Measurements from ENCODE around the gene SCUBE2. TPM values are rescaled to one million over a fixed set of nuclear protein-coding genes. Genes with fewer than 3 reads are reported as not detected.

Gene SCUBE2
- total RNA-seq, 1 donor from 2014 or later: 36.3 TPM

- intact Hi-C loops (cut with DNase I): no loop called here
- no peaks in the 10 kb centered on the region for H3K36me3 ChIP-seq
- H3K4me1 ChIP-seq: no peaks in the 10 kb centered on the region
- no peaks in the 10 kb centered on the region for H3K27me3 ChIP-seq
- DNase-seq (ENCODE audit: extremely low spot score in 2 of 2): no peak
- H3K27ac ChIP-seq: no peak overlapping the region
- no peak for TF ChIP-seq CTCF (IDR thresholded peaks at IDR 0.05)
- no peak overlapping the region for H3K4me3 ChIP-seq
- H3K9me3 ChIP-seq: no peaks in the 10 kb centered on the region
Observed at GRCh38 chr11:9040410-9040809, 51.0 kb downstream of the SCUBE2 start.

- Histone ChIP-seq H3K27ac (no peak overlapping the region), H3K9me3 (no peaks in the 10 kb centered on the region)
- intact Hi-C loops (cut with DNase I): no loop called here
Observed at GRCh38 chr11:9039863-9040262, 51.5 kb downstream of the SCUBE2 start.

GRCh38 chr11:9039198-9039597 is 52.2 kb downstream of the SCUBE2 start:
- H3K4me3 ChIP-seq: no peak overlapping the region
- intact Hi-C loops (cut with DNase I): no loop called here
- H3K27ac ChIP-seq: no peak overlapping the region
- H3K36me3 ChIP-seq: no peaks in the 10 kb centered on the region
- H3K27me3 ChIP-seq: no peaks in the 10 kb centered on the region
- H3K9me3 ChIP-seq: no peaks in the 10 kb centered on the region
- no peaks in the 10 kb centered on the region for H3K4me1 ChIP-seq
- TF ChIP-seq CTCF (IDR thresholded peaks at IDR 0.05) (no peak), POLR2A (IDR thresholded peaks at IDR 0.05) (no peak), POLR2AphosphoS5 (IDR thresholded peaks at IDR 0.05; ENCODE audit: insufficient read depth in 1 of 2, low read depth in 1 of 2) (no peak)
- no peak for DNase-seq (ENCODE audit: extremely low spot score in 2 of 2)

More at GRCh38 chr11:9039863-9040262, 51.5 kb downstream of the SCUBE2 start:
- H3K4me1 ChIP-seq: no peaks in the 10 kb centered on the region
- no peaks in the 10 kb centered on the region for H3K27me3 ChIP-seq
- DNase-seq (ENCODE audit: extremely low spot score in 2 of 2): no peak
- H3K4me3 ChIP-seq: no peak overlapping the region
- no peaks in the 10 kb centered on the region for H3K36me3 ChIP-seq
- no peak for TF ChIP-seq POLR2AphosphoS5 (IDR thresholded peaks at IDR 0.05; ENCODE audit: insufficient read depth in 1 of 2, low read depth in 1 of 2)
- TF ChIP-seq POLR2A (IDR thresholded peaks at IDR 0.05): no peak
- no peak for TF ChIP-seq CTCF (IDR thresholded peaks at IDR 0.05)

GRCh38 chr11:9038541-9038940 is 52.9 kb downstream of the SCUBE2 start:
- H3K27ac ChIP-seq: no peak overlapping the region
- intact Hi-C loops (cut with DNase I): no loop called here
- no peaks in the 10 kb centered on the region for H3K9me3 ChIP-seq
- no peaks in the 10 kb centered on the region for H3K36me3 ChIP-seq
- no peaks in the 10 kb centered on the region for H3K4me1 ChIP-seq
- no peak for DNase-seq (ENCODE audit: extremely low spot score in 2 of 2)
- H3K27me3 ChIP-seq: no peaks in the 10 kb centered on the region
- no peak overlapping the region for H3K4me3 ChIP-seq
- no peak for TF ChIP-seq CTCF (IDR thresholded peaks at IDR 0.05)
- TF ChIP-seq POLR2A (IDR thresholded peaks at IDR 0.05): no peak
- no peak for TF ChIP-seq POLR2AphosphoS5 (IDR thresholded peaks at IDR 0.05; ENCODE audit: insufficient read depth in 1 of 2, low read depth in 1 of 2)

- H3K36me3 ChIP-seq: no peaks in the 10 kb centered on the region
- intact Hi-C loops (cut with DNase I): no loop called here
- TF ChIP-seq POLR2A (IDR thresholded peaks at IDR 0.05) (no peak), CTCF (IDR thresholded peaks at IDR 0.05) (no peak), POLR2AphosphoS5 (IDR thresholded peaks at IDR 0.05; ENCODE audit: insufficient read depth in 1 of 2, low read depth in 1 of 2) (no peak)
Observed at GRCh38 chr11:9037963-9038362, 53.4 kb downstream of the SCUBE2 start.

More at GRCh38 chr11:9037963-9038362, 53.4 kb downstream of the SCUBE2 start:
- Histone ChIP-seq H3K27me3 (no peaks in the 10 kb centered on the region), H3K27ac (no peak overlapping the region), H3K4me3 (no peak overlapping the region), H3K9me3 (no peaks in the 10 kb centered on the region), H3K4me1 (no peaks in the 10 kb centered on the region)
- no peak for DNase-seq (ENCODE audit: extremely low spot score in 2 of 2)

Data from vagina (tissue), 2 donors.